Stimulated activated CD4-positive, alpha-beta T cell treated with anti-CD3 and anti-CD28 coated beads, Interleukin-12 subunit alpha, Interleukin-12 subunit beta, amount 100 ng/mL, for 4 hours (primary cell): ENCODE data around the gene CCDC122.

Experiments used
- DNase-seq: peaks from one replicate; pipeline ENCODE4 v3.0.0-alpha.2; 2020

The CCDC122 gene

DNA sequence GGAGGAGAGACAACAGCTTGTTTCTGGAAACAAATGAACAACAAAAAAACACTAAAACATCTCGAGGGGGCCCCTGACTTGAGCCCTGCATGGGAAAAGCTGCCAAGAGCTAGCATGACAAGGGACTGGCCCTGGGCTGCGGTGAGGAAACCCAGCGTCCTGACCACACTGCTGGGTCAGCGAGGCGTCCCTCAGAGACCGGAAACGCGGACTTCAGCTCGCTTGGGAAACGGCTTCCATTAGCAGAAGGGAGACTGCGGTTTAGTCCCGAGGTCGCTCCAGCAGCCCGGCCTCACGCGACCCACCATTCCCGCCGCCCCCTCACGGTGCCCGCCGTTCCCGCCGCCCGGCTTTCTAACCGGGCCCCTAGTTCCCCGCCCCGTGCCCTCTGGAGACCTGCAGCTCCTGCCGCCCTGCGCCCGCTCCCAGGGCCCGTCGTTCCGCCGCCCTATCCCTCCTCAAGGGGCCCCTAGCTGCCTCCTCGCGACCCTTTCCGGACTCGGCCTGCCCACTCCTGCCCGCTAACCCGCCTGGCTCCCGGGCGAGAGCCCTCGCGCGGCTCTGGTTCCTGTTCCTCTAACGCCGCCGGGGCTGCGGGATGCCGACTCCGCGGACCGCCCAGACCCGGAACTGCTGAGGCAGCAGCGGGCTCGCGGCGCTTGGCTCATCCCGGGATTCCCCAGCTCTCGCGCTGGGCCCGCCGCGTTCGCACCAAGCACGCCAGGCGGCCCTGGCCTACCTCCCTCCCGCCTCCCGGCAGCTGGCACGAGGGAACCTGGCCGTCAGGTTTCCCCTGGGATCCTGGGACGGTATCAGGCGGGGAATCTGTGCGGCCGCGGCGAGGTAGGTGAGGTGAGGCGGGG is at the start of gene CCDC122:
CCDC122 (minus strand) TSS at position 849 of the 863 bp plus-strand sequence. CDS start 10,364 bp downstream, outside the sequence.
- DNase-seq, result peak; percentile 77

DNA sequence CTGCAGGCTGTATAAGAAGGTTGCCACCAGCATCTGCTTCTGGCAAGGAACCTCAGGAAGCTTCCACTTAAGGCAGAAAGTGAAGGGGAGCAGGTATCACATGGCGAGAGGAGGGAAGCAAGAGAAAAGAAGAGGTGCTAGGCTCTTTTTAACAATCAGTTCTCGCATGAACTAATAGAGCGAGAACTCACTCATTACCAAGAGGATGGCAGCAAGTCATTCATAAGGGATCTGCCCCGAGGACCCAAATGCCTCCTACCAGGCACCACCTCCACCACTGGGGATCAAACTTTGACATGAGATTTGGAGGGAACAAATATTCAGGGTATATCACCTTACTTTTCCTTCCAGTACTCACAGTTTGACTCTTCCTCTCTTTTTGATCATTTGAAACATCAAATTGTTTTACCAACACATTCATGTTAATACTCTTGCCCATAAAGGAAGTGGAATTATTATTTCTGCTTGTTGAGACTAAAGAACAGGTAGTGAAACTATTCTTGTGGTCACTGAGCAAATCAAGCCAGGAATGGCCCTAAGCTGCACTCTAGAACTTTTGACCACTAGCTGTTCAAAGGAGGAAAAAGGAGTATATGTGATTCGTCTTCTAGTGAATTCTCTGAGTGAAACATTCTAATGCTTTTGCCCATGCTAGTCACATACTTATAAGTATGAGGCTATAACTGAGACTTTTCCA is 45.2 kb upstream of the CCDC122 start:
- no peak for DNase-seq

DNA sequence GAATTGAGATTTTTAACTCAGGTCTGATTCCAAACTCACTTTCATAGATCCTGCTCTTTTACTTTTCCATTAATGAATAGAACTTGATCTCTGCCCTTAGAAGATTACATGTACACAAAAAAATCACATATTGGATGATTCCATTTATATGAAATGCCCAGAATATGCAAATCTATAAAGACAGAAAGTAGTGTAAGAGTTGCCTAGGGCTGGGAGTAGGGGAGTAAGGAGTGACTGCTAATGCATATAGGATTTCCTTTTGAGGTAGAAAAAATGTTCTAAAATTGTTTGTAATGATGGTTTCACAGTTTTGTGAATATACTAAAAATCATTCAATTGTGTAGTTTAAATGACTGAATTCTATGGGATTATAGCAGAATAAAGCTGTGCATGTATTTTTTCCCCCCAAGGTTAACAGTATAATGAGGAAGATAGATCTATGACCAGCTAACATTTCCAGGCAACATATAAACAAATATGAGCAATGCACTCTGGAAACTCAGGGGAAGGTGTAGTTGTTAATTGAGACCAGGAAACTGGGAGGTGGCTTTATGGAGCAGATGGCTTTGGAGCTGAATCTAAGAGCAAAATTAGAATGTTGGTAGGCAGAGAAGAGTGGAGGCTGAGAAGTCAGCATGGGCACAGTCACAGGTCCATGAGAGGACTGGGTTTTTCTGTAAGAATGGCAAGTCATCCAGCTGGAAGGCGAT is 41.6 kb upstream of the CCDC122 start:
- DNase-seq, result no peak

GRCh38 chr13:43918636-43919035 is 39.1 kb upstream of the CCDC122 start:
- no peak for DNase-seq

GRCh38 chr13:43916828-43917227 is 37.3 kb upstream of the CCDC122 start:
- no peak for DNase-seq

DNA sequence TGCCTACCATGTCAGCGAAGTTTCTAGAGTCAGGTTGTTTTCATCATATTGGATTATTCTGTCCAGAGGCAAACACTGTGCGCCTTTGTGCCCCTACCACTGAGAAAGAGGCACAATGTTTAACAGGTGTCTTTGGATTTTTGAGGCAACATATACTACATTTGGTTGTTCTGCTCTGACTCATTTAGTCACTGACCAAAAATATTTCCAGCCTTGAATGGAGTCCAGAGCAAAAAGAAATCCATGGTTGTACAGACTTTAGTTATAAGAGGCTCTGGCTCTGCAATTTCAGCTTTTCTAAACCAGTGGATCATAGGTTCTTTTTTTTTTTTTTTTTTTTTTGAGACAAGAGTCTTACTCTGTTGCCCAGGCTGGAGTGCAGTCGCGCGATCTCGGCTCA is 35.9 kb upstream of the CCDC122 start:
- DNase-seq, result no peak

GRCh38 chr13:43911871-43912270 is 32.3 kb upstream of the CCDC122 start:
- no peak for DNase-seq

DNA sequence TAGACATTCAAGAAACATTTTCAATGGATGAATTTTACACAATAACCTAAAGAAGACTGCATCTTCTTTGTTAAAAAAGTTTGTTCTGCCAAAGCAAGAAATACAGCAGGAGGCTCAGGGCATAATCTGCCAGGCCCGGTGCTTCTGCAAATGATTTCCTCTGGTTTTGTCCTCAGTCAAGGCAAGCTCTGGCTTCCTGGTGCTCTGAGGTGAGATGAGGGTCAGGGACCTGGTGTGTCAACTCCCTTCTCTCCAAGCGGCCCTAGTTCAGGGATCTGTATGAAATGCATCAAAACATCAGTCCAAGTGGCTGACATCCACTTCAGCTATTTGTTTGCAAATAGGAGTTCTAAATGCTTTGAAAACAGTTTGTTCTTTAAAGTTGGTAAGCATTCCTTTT is 31.7 kb upstream of the CCDC122 start:
- DNase-seq, result no peak

GRCh38 chr13:43910856-43911255 is 31.3 kb upstream of the CCDC122 start:
- no peak for DNase-seq

DNA sequence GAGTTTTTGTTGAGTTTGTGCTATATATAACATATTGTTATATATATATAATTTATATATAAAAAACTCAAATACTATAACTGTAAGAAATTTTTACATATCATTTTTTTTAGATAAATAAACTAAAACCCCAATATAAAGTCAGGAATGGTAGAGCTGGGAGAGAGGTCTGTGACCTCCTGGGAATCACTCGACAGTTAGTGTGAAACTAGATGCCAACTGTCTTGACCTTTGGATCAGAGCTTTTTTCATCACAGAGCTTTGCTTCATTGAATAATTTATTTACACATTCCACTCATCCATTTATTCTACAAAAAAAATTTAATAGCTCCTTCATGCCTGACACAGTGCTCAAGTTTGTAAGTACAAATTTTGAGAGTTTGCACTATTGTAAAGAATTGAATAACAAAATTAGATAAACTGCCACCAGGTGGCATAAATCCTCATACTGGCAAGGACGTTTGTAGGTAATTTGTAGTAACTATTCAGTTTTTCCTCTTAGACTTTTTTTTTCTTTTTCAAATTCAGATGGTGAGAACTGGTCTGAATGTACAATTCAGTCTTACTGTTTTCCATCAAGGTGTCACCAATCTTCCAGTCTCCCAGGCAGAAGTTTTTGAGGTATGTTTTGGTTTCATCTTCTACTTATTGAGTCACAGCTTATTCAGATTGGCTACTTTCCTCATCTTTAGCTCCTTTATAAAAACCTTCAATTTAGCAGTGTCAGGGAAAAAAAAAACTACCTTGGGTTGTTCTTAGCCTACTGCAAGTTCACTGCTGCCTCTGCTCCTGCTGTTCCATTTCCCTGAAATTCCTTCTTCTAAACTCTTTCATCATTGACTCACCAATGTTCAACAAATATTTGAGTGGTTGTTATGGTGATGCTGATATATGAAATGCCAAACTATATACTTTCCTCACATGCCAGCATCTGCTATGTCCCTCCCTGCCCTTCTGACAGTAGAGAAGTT is 28.9 kb upstream of the CCDC122 start:
- DNase-seq, result no peak

DNA sequence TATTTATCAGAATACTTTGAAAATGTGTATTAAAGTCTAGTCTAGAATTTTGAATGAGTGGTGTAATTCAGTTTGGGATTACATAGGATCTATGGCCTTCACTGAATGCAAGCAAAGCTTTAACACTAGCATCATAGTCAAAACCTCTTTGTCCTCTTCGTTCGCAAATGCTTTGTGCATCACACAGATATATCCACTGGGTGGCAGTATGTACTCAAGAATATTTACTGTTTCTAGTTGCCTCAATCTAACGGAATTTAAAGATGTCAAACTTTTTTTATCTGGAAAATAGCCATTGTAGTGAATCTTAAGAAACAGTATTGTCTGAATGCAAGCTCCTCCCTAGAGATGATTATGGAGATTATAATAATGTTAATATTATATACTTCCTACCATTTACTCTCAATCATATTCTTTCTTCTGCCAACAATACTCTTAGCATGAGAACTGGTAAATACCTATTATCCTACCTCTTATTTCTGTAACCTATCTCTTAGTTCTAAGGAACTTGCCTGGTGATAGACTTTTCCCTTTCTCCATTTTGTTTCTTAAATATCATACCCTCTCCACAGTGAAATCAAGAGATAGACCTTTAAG is 26.0 kb upstream of the CCDC122 start:
- no peak for DNase-seq

- no peak for DNase-seq
Observed at GRCh38 chr13:43895940-43896339, 16.4 kb upstream of the CCDC122 start.

DNA sequence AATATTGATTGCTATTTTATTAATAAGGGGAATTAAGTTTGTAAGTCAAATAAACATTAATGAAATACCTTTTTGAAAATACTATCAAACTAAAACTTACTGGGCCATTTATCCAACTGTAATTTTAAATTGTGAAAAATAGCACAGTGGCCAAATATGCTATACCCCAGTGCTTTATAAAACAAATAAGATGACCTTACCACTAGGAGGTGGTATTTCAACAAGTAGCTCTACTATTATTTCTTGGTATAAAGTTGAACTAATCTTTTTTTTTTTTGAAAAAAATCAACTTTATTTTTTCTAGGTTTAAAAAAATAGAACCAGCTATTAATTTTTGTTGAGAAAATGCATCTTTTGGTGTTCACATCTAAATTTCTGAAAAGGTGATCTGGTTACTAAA is 14.9 kb upstream of the CCDC122 start:
- no peak for DNase-seq

GRCh38 chr13:43884222-43884621 is 4.7 kb upstream of the CCDC122 start:
- DNase-seq, result no peak

GRCh38 chr13:43883631-43884030 is 4.1 kb upstream of the CCDC122 start:
- no peak for DNase-seq

GRCh38 chr13:43881580-43881979 is 2.0 kb upstream of the CCDC122 start:
- DNase-seq, result no peak

DNA sequence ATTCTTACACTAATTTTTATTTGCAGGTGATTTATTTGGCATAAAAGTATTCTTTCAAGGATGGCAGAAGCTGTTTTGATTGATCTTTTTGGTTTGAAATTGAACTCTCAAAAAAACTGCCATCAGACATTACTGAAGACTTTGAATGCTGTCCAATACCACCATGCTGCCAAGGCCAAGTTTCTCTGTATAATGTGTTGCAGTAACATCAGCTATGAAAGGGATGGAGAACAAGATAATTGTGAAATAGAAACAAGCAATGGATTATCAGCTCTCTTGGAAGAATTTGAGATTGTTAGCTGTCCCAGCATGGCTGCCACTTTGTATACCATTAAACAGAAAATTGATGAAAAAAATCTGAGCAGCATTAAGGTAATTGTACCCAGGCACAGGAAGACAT is 1.4 kb upstream of the CCDC122 start:
- DNase-seq, result no peak

GRCh38 chr13:43880214-43880855 is 795 bp upstream of the CCDC122 start:
- DNase-seq, result no peak

GRCh38 chr13:43879755-43880181 is 228 bp upstream of the CCDC122 start, which contains the start of gene LACC1:
TSS of gene LACC1 (plus strand) at chr13:43879904. CDS start at chr13:43880986, 1,082 bp downstream.
- no peak for DNase-seq

DNA sequence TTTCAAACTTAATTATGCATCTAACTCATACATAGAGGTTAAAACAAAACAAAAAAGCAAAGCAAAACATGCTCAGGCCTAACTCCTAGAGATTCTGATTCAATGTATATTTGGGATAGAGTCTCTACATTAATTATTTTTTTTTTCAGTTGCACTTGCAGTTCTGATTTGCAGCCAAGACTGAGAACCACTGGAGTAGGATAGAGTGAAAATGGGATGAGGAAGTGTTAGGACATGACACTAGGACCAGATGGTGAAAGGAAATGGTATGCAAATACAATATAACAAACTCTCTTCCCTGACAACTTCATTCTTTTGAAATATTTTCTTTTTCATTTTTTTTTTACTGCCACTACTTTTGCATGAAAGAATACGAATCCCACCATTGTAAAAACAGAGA is 1.8 kb downstream of the CCDC122 start:
- no peak for DNase-seq

GRCh38 chr13:43877326-43877725 is 2.2 kb downstream of the CCDC122 start:
- DNase-seq, result no peak
